ENCODE measurements around the gene PF4V1.

PF4V1 gene, protein sequence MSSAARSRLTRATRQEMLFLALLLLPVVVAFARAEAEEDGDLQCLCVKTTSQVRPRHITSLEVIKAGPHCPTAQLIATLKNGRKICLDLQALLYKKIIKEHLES

DNA sequence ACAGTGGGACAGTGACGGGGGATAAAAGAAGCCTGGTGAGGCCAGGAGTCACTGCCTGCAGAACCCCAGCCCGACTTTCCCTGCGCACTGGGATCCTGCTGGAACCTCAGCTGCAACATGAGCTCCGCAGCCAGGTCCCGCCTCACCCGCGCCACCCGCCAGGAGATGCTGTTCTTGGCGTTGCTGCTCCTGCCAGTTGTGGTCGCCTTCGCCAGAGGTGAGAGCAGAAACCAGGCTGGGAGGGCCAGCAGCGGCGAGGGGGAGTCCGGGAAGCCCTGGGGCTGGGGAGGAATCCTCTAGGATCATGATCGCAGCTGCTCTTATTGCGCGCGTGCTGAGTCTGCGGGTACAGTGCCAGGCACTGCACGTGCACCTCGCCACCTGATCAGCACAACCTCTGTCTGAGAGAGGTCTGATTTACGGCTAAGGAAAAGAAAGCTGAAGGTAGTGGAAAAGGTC, at the start of gene PF4V1:
TSS of gene PF4V1 (plus strand) at position 51 of the 459 bp plus-strand sequence. CDS start at position 118, 67 bp downstream.
- no peaks in the 10 kb centered on the region for H3K36me3 ChIP-seq (ENCODE audit: insufficient read depth, low read length)
- peak within 1 kb of the TSS; percentile 37; the same call in 1 of the 2 replicates for H3K9ac ChIP-seq (ENCODE audit: low read depth, low read length)
- H3K4me1 ChIP-seq (ENCODE audit: insufficient read depth, low read length) = no peaks in the 10 kb centered on the region
- no peaks in the 10 kb centered on the region for H3K9me3 ChIP-seq (ENCODE audit: control insufficient read depth, insufficient read depth, low read length)

DNA sequence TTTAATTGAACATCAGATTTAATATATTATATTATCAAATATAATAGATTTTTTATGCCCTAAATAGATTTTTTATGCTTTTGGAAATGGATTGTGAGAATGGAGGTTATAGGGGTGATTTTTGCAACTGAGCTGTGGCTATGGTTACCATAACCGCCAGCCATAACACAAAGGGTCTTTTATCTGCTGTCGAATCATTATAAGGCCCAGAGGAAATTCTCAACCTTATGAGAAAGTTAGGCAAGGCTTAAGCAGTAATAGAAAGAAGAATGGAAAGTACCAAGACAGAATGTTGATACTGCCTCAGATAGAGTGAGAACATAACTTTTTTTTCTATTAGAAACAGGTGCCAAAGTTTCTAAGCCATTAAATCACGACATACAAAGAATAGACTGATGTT, 42.9 kb upstream of the PF4V1 start:
- Histone ChIP-seq H3K9ac (ENCODE audit: low read depth, low read length) (no peak overlapping the region), H3K9me3 (ENCODE audit: control insufficient read depth, insufficient read depth, low read length) (no peaks in the 10 kb centered on the region), H3K4me1 (ENCODE audit: insufficient read depth, low read length) (no peaks in the 10 kb centered on the region), H3K36me3 (ENCODE audit: insufficient read depth, low read length) (no peaks in the 10 kb centered on the region)

DNA sequence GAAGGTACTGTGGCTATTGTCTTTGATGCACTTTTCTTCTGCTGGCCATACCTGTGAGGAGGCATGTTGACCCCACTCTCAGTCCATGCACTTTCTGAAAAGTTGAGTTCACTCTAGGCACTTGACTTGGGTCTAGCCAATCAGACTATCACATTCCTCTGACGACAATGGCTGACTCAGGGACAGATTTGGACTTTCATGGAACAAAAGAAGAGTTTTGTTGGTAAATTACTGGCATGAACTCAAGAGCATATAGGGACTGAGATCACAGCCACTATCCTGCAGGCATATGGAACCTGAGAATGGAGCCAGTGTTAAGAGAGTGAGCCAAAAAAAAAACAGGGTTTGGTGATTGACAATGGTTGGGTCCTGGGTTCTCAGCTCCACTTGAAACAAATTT, 41.3 kb upstream of the PF4V1 start:
- no peaks in the 10 kb centered on the region for H3K9me3 ChIP-seq (ENCODE audit: control insufficient read depth, insufficient read depth, low read length)
- no peaks in the 10 kb centered on the region for H3K36me3 ChIP-seq (ENCODE audit: insufficient read depth, low read length)
- H3K4me1 ChIP-seq (ENCODE audit: insufficient read depth, low read length) = no peaks in the 10 kb centered on the region
- H3K9ac ChIP-seq (ENCODE audit: low read depth, low read length) = no peak overlapping the region

DNA sequence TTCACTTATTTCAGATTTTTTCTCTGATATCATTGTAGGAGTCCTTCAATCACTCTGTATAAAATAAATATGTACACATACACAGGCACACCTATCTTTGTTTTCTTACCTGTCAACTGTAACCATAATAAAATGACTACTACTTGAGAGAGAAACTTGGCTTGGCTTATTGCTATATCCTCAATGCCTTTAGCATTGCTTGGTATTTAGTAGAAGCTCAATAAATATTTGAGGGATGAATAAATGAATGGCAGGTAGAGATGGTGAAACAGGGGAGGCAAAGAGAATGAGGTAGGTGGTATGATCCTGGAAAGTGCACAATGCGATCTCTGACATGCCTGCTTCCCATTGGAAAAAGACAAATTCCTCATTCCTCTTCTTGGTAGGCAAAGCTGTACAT, 38.4 kb upstream of the PF4V1 start:
- H3K9ac ChIP-seq (ENCODE audit: low read depth, low read length) = no peak overlapping the region
- no peaks in the 10 kb centered on the region for H3K9me3 ChIP-seq (ENCODE audit: control insufficient read depth, insufficient read depth, low read length)
- H3K4me1 ChIP-seq (ENCODE audit: insufficient read depth, low read length) = no peaks in the 10 kb centered on the region
- no peaks in the 10 kb centered on the region for H3K36me3 ChIP-seq (ENCODE audit: insufficient read depth, low read length)

DNA sequence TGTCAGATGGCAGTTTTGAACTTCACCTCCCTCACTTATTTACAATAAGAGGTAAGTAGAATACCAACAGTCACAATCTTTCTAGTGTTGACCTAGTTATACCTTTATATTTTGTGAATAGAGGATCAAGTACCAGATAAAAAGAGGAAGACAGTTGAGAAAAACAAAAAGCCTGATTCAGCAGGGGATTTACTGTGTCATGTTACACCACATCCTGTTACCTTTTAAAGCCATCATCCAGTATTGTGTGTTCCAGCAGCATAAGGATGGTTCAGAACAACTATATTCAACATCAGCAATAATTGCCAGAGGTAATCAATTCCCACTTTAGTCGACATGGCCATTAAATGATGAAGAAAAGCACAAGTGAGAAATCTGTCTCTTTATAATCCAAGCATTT, 38.0 kb upstream of the PF4V1 start:
- Histone ChIP-seq H3K4me1 (ENCODE audit: insufficient read depth, low read length) (no peaks in the 10 kb centered on the region), H3K36me3 (ENCODE audit: insufficient read depth, low read length) (no peaks in the 10 kb centered on the region)

DNA sequence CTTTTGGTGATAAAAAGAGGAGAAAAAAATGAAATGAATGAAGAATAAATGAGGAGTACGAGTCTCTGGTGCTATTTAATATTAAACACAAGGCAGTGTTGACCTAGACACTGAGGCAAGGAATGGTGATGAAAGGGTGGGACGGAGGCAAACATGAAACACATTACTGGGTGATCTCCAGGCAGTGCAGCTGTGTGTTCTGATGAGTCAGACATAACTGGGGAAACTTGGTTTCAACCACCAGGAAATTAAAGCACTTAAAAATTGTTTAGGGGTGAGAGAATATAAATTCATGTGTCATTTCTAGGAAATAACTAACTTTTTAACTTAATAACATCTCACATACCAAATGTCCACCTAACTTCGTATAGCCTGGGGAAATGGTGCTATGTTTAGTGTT, 36.3 kb upstream of the PF4V1 start:
- no peaks in the 10 kb centered on the region for H3K9me3 ChIP-seq (ENCODE audit: control insufficient read depth, insufficient read depth, low read length)
- H3K9ac ChIP-seq (ENCODE audit: low read depth, low read length) = no peak overlapping the region

More for the DNA sequence above, 38.0 kb upstream of the PF4V1 start:
- Histone ChIP-seq H3K9me3 (ENCODE audit: control insufficient read depth, insufficient read depth, low read length) (no peaks in the 10 kb centered on the region), H3K9ac (ENCODE audit: low read depth, low read length) (no peak overlapping the region)

GRCh38 chr4:73817341-73817740, 35.8 kb upstream of the PF4V1 start:
- no peaks in the 10 kb centered on the region for H3K9me3 ChIP-seq (ENCODE audit: control insufficient read depth, insufficient read depth, low read length)
- H3K9ac ChIP-seq (ENCODE audit: low read depth, low read length) = no peak overlapping the region

More for the DNA sequence above, 36.3 kb upstream of the PF4V1 start:
- Histone ChIP-seq H3K36me3 (ENCODE audit: insufficient read depth, low read length) (no peaks in the 10 kb centered on the region), H3K4me1 (ENCODE audit: insufficient read depth, low read length) (no peaks in the 10 kb centered on the region)

GRCh38 chr4:73821325-73821724, 31.8 kb upstream of the PF4V1 start:
- no peaks in the 10 kb centered on the region for H3K9me3 ChIP-seq (ENCODE audit: control insufficient read depth, insufficient read depth, low read length)
- no peaks in the 10 kb centered on the region for H3K4me1 ChIP-seq (ENCODE audit: insufficient read depth, low read length)
- no peak overlapping the region for H3K9ac ChIP-seq (ENCODE audit: low read depth, low read length)
- H3K36me3 ChIP-seq (ENCODE audit: insufficient read depth, low read length) = no peaks in the 10 kb centered on the region

More at GRCh38 chr4:73817341-73817740, 35.8 kb upstream of the PF4V1 start:
- Histone ChIP-seq H3K36me3 (ENCODE audit: insufficient read depth, low read length) (no peaks in the 10 kb centered on the region), H3K4me1 (ENCODE audit: insufficient read depth, low read length) (no peaks in the 10 kb centered on the region)

GRCh38 chr4:73822389-73822788, 30.7 kb upstream of the PF4V1 start:
- Histone ChIP-seq H3K9me3 (ENCODE audit: control insufficient read depth, insufficient read depth, low read length) (no peaks in the 10 kb centered on the region), H3K9ac (ENCODE audit: low read depth, low read length) (no peak overlapping the region), H3K4me1 (ENCODE audit: insufficient read depth, low read length) (no peaks in the 10 kb centered on the region), H3K36me3 (ENCODE audit: insufficient read depth, low read length) (no peaks in the 10 kb centered on the region)

DNA sequence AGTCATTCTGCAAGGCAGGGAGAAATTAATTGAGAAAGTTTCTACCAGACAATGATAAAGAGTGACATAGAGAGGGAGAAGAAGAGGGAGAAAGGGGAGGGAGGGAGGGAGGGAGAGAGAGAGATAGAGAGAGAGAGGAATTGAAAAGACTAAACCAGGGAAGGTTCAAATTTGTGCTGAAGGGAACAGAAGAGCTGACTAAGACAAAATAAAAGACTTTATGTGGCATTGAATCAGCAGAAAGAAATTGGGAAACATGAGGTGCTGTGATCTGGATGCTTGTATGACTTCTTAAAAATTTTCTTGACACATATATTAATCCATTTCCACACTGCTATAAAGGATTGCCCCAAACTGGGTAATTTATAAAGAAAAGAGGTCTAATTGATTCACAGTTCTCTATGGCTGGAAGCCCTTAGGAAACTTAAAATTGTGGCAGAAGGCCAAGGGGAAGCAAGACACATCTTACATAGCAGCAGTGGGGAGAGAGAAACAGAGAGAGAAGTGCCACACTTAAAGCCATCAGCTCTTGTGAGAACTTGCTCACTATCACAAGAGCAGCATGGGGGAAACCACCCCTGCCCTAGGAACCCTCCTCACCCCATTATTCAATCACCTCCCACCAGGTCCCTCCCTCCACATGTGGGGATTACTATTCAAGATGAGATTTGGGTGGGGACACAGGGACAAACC, 30.1 kb upstream of the PF4V1 start:
- no peaks in the 10 kb centered on the region for H3K4me1 ChIP-seq (ENCODE audit: insufficient read depth, low read length)
- H3K9ac ChIP-seq (ENCODE audit: low read depth, low read length) = no peak overlapping the region
- no peaks in the 10 kb centered on the region for H3K36me3 ChIP-seq (ENCODE audit: insufficient read depth, low read length)
- 0 out of 2 replicates have a peak, but pooled peaks cover 2% of the 10 kb centered on the region for H3K9me3 ChIP-seq (ENCODE audit: control insufficient read depth, insufficient read depth, low read length)

- Histone ChIP-seq H3K9me3 (ENCODE audit: control insufficient read depth, insufficient read depth, low read length) (0 out of 2 replicates have a peak, but pooled peaks cover 3% of the 10 kb centered on the region), H3K36me3 (ENCODE audit: insufficient read depth, low read length) (no peaks in the 10 kb centered on the region), H3K4me1 (ENCODE audit: insufficient read depth, low read length) (no peaks in the 10 kb centered on the region)
These were observed 29.3 kb upstream of the PF4V1 start for GRCh38 chr4:73823760-73824159.

DNA sequence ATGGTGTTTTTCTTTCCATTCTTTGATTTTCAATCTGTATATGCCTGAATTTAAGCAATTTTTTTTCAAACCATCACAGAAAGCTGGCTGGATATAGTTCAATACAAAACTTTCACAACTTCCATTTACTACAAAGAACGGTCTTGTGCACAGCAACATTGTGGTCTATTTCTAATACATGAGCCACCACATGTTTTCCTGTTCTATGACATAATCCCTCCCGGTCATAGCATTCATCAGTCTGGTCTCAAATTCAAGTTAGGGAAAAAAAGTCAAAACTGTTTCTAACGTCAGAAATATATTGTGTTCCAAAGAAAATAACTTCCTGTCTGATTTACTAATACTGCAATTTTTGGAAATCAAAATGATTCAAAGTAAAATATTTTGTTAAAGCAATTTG, 24.1 kb upstream of the PF4V1 start:
- no peak overlapping the region for H3K9ac ChIP-seq (ENCODE audit: low read depth, low read length)
- no peaks in the 10 kb centered on the region for H3K4me1 ChIP-seq (ENCODE audit: insufficient read depth, low read length)
- no peaks in the 10 kb centered on the region for H3K36me3 ChIP-seq (ENCODE audit: insufficient read depth, low read length)
- H3K9me3 ChIP-seq (ENCODE audit: control insufficient read depth, insufficient read depth, low read length) = 0 out of 2 replicates have a peak, but pooled peaks cover 3% of the 10 kb centered on the region

More at GRCh38 chr4:73823760-73824159, 29.3 kb upstream of the PF4V1 start:
- H3K9ac ChIP-seq (ENCODE audit: low read depth, low read length) = no peak overlapping the region

GRCh38 chr4:73831569-73831968, 21.5 kb upstream of the PF4V1 start:
- Histone ChIP-seq H3K4me1 (ENCODE audit: insufficient read depth, low read length) (no peaks in the 10 kb centered on the region), H3K36me3 (ENCODE audit: insufficient read depth, low read length) (no peaks in the 10 kb centered on the region), H3K9ac (ENCODE audit: low read depth, low read length) (no peak overlapping the region), H3K9me3 (ENCODE audit: control insufficient read depth, insufficient read depth, low read length) (0 out of 2 replicates have a peak, but pooled peaks cover 3% of the 10 kb centered on the region)

GRCh38 chr4:73832651-73833237, 20.4 kb upstream of the PF4V1 start:
- Histone ChIP-seq H3K4me1 (ENCODE audit: insufficient read depth, low read length) (no peaks in the 10 kb centered on the region), H3K9ac (ENCODE audit: low read depth, low read length) (no peak overlapping the region), H3K36me3 (ENCODE audit: insufficient read depth, low read length) (no peaks in the 10 kb centered on the region), H3K9me3 (ENCODE audit: control insufficient read depth, insufficient read depth, low read length) (0 out of 2 replicates have a peak, but pooled peaks cover 3% of the 10 kb centered on the region)

All from ES-I3 (cell line).